Measurements from ENCODE around the gene STRIP2. TPM values are rescaled to one million over a fixed set of nuclear protein-coding genes. Genes with fewer than 3 reads are reported as not detected.

STRIP2 gene
- total RNA-seq, 1 experiment from 2014 or later: 10.8 TPM

- no peak for ATAC-seq
- ChIA-PET RAD21 (ENCODE audit: low non-redundant PET in 1 of 2, low total read pairs in 2 of 2, uncharacterized antibody in 2 of 2, unreplicated experiment in 2 of 2) (no interaction called here), POLR2A (no interaction called here), CTCF (interaction anchor here (1.4 to 4.3 kb wide), 3 partner anchors 11 to 22 kb away, joined by 3 to 30 read pairs (median 7); no protein-coding TSS in a partner anchor)
- Histone ChIP-seq H2AFZ (ENCODE audit: low read depth, low read length, poor library complexity, severe bottlenecking) (no peak overlapping the region), H3K36me3 (ENCODE audit: control insufficient read depth in 1 of 2, insufficient read depth in 2 of 2, low read length in 2 of 2) (no peaks in the 10 kb centered on the region), H3K4me3 (replicated peaks in 1 of 2; ENCODE audit: low read depth in 1 of 2, low read length in 2 of 2) (no peak overlapping the region), H3K9me3 (ENCODE audit: control insufficient read depth in 1 of 2, insufficient read depth in 1 of 2, low read depth in 1 of 2, low read length in 2 of 2) (no peaks in the 10 kb centered on the region), H3K4me2 (ENCODE audit: low read length) (no peak overlapping the region), H3K27ac (ENCODE audit: low read depth, low read length) (no peak overlapping the region), H3K9me2 (ENCODE audit: insufficient read depth) (no peaks in the 10 kb centered on the region), H4K20me1 (ENCODE audit: insufficient read depth) (no peaks in the 10 kb centered on the region), H3K9ac (ENCODE audit: low read length) (no peak overlapping the region), H3K4me1 (ENCODE audit: control insufficient read depth in 1 of 2, insufficient read depth in 2 of 2, low read length in 2 of 2) (no peaks in the 10 kb centered on the region), H3K27me3 (ENCODE audit: insufficient read depth, low read length) (no peaks in the 10 kb centered on the region), H3K79me2 (ENCODE audit: insufficient read depth, low read length) (no peaks in the 10 kb centered on the region)
- BruUV-seq (replicated peaks): no TSS peak
- TF ChIP-seq CTCF (IDR thresholded peaks at IDR 0.05 in 2 of 3, conservative IDR thresholded peaks at IDR 0.05 in 1 of 3; ENCODE audit: borderline replicate concordance in 1 of 3, insufficient read depth in 1 of 3, low read depth in 2 of 3, low read length in 2 of 3) (peak in 2 of 3 experiments; percentile 19 to 21; a peak in 2 of 6 replicates), SIN3A (IDR thresholded peaks at IDR 0.05; ENCODE audit: low read depth) (no peak)
- intact Hi-C loops (cut with micrococcal nuclease): no loop called here
- no peak for DNase-seq (ENCODE audit: low read depth, low spot score)
Measured at GRCh38 chr7:129389829-129390228, 44.4 kb upstream of the STRIP2 start.

GRCh38 chr7:129390314-129390713 is 43.9 kb upstream of the STRIP2 start:
- Histone ChIP-seq H3K9me3 (ENCODE audit: control insufficient read depth in 1 of 2, insufficient read depth in 1 of 2, low read depth in 1 of 2, low read length in 2 of 2) (no peaks in the 10 kb centered on the region), H4K20me1 (ENCODE audit: insufficient read depth) (no peaks in the 10 kb centered on the region), H3K4me3 (replicated peaks in 1 of 2; ENCODE audit: low read depth in 1 of 2, low read length in 2 of 2) (no peak overlapping the region), H3K79me2 (ENCODE audit: insufficient read depth, low read length) (no peaks in the 10 kb centered on the region), H2AFZ (ENCODE audit: low read depth, low read length, poor library complexity, severe bottlenecking) (no peak overlapping the region), H3K4me2 (ENCODE audit: low read length) (no peak overlapping the region), H3K27me3 (ENCODE audit: insufficient read depth, low read length) (no peaks in the 10 kb centered on the region), H3K4me1 (ENCODE audit: control insufficient read depth in 1 of 2, insufficient read depth in 2 of 2, low read length in 2 of 2) (no peaks in the 10 kb centered on the region), H3K9ac (ENCODE audit: low read length) (no peak overlapping the region), H3K36me3 (ENCODE audit: control insufficient read depth in 1 of 2, insufficient read depth in 2 of 2, low read length in 2 of 2) (no peaks in the 10 kb centered on the region), H3K27ac (ENCODE audit: low read depth, low read length) (no peak overlapping the region), H3K9me2 (ENCODE audit: insufficient read depth) (no peaks in the 10 kb centered on the region)
- RAD21 ChIA-PET (ENCODE audit: low non-redundant PET in 1 of 2, low total read pairs in 2 of 2, uncharacterized antibody in 2 of 2, unreplicated experiment in 2 of 2): no interaction called here
- intact Hi-C loops (cut with micrococcal nuclease): no loop called here
- BruUV-seq (replicated peaks): no TSS peak
- POLR2A ChIA-PET: no interaction called here
- TF ChIP-seq FOSL1 (IDR thresholded peaks at IDR 0.05; ENCODE audit: low read depth) (no peak), POLR2A (IDR thresholded peaks at IDR 0.05; ENCODE audit: borderline replicate concordance, extremely low read depth, insufficient read depth, insufficient read length) (no peak), EZH2 (IDR thresholded peaks at IDR 0.05) (no peak), POLR2AphosphoS5 (IDR thresholded peaks at IDR 0.05; ENCODE audit: low read depth, low read length) (no peak), ATF3 (IDR thresholded peaks at IDR 0.05) (no peak), ELF1 (IDR thresholded peaks at IDR 0.05; ENCODE audit: borderline replicate concordance, low read depth) (no peak), EGR1 (IDR thresholded peaks at IDR 0.05; ENCODE audit: low read depth) (no peak), SP1 (IDR thresholded peaks at IDR 0.05; ENCODE audit: low read depth) (no peak), SRF (IDR thresholded peaks at IDR 0.05; ENCODE audit: low read depth) (no peak), CBX3 (IDR thresholded peaks at IDR 0.05; ENCODE audit: low read depth) (no peak), CEBPB (IDR thresholded peaks at IDR 0.05; ENCODE audit: low read depth) (no peak), SIN3A (IDR thresholded peaks at IDR 0.05; ENCODE audit: low read depth) (no peak), ZBTB33 (IDR thresholded peaks at IDR 0.05; ENCODE audit: extremely low read depth, insufficient replicate concordance, low read length) (no peak), RAD21 (IDR thresholded peaks at IDR 0.05; ENCODE audit: low read depth) (no peak), ZNF274 (IDR thresholded peaks at IDR 0.05; ENCODE audit: low read depth, low read length) (no peak)
- no peak for DNase-seq (ENCODE audit: low read depth, low spot score)
- ATAC-seq: no peak
- CTCF ChIA-PET: interaction anchor here (1.1 to 4.3 kb wide), 3 partner anchors 13 to 23 kb away, joined by 3 to 30 read pairs (median 7); no protein-coding TSS in a partner anchor
